ENCODE measurements around the gene FNDC10. TPM values are rescaled to one million over a fixed set of nuclear protein-coding genes. Genes with fewer than 3 reads are reported as not detected.

The FNDC10 gene
- total RNA-seq, 1 donor from 2014 or later = 7.7 TPM

GRCh38 chr1:1603671-1604373 is 3.9 kb upstream of the FNDC10 start:
- H3K27ac ChIP-seq = no peak overlapping the region
- H3K4me3 ChIP-seq = no peak overlapping the region
- no peaks in the 10 kb centered on the region for H3K9me3 ChIP-seq
- DNase-seq = no peak
- no peak for TF ChIP-seq CTCF (IDR thresholded peaks at IDR 0.05)
- H3K36me3 ChIP-seq = no peaks in the 10 kb centered on the region
- ATAC-seq = no peak
- H3K4me1 ChIP-seq = peaks cover 14% of the 10 kb centered on the region
- intact Hi-C loops (cut with DNase I) = no loop called here
- H3K27me3 ChIP-seq (ENCODE audit: low read depth) = peaks cover 9% of the 10 kb centered on the region

GRCh38 chr1:1602968-1603506 is 3.1 kb upstream of the FNDC10 start:
- intact Hi-C loops (cut with DNase I) = no loop called here
- ATAC-seq = no peak
- DNase-seq = no peak

GRCh38 chr1:1602304-1602967 is 2.5 kb upstream of the FNDC10 start:
- no peak for TF ChIP-seq CTCF (IDR thresholded peaks at IDR 0.05)
- DNase-seq (no peak), ATAC-seq (no peak)
- Histone ChIP-seq H3K4me1 (peaks cover 16% of the 10 kb centered on the region), H3K27ac (no peak overlapping the region), H3K9me3 (no peaks in the 10 kb centered on the region), H3K27me3 (ENCODE audit: low read depth) (peaks cover 23% of the 10 kb centered on the region), H3K36me3 (no peaks in the 10 kb centered on the region), H3K4me3 (no peak overlapping the region)
- intact Hi-C loops (cut with DNase I) = no loop called here

More at GRCh38 chr1:1602968-1603506, 3.1 kb upstream of the FNDC10 start:
- TF ChIP-seq CTCF (IDR thresholded peaks at IDR 0.05) = no peak
- Histone ChIP-seq H3K27ac (no peak overlapping the region), H3K36me3 (no peaks in the 10 kb centered on the region), H3K9me3 (no peaks in the 10 kb centered on the region), H3K4me3 (no peak overlapping the region), H3K4me1 (peaks cover 16% of the 10 kb centered on the region), H3K27me3 (ENCODE audit: low read depth) (peaks cover 17% of the 10 kb centered on the region)

- ATAC-seq (no peak), DNase-seq (no peak)
- H3K4me3 ChIP-seq = no peak overlapping the region
- TF ChIP-seq CTCF (IDR thresholded peaks at IDR 0.05) = no peak
- no peak overlapping the region for H3K27ac ChIP-seq
- peaks cover 27% of the 10 kb centered on the region for H3K27me3 ChIP-seq (ENCODE audit: low read depth)
- no peaks in the 10 kb centered on the region for H3K36me3 ChIP-seq
- intact Hi-C loops (cut with DNase I) = no loop called here
- H3K4me1 ChIP-seq = peaks cover 16% of the 10 kb centered on the region
- no peaks in the 10 kb centered on the region for H3K9me3 ChIP-seq
These were observed 1.8 kb upstream of the FNDC10 start for GRCh38 chr1:1601564-1602303.

GRCh38 chr1:1600861-1601563 is 1.1 kb upstream of the FNDC10 start:
- no peak for ATAC-seq
- H3K27ac ChIP-seq = no peak overlapping the region
- H3K9me3 ChIP-seq = no peaks in the 10 kb centered on the region
- intact Hi-C loops (cut with DNase I) = no loop called here
- peaks cover 16% of the 10 kb centered on the region for H3K4me1 ChIP-seq
- DNase-seq = no peak
- peaks cover 28% of the 10 kb centered on the region for H3K27me3 ChIP-seq (ENCODE audit: low read depth)
- no peaks in the 10 kb centered on the region for H3K36me3 ChIP-seq
- no peak for TF ChIP-seq CTCF (IDR thresholded peaks at IDR 0.05)
- peak overlapping the region; percentile 54 for H3K4me3 ChIP-seq
